Endothelial cell of umbilical vein (primary cell): ENCODE results near the gene KSR1. TPM values are rescaled to one million over a fixed set of nuclear protein-coding genes. Genes with fewer than 3 reads are reported as not detected.

Experiments used
- BruUV-seq: library from RNA; stranded (reverse); fragments of 400-500 nt; replicated peaks from 2 replicates; lab custom pipeline; 2021; lab: Mats Ljungman, UMichigan
- CTCF ChIA-PET: fragments of 300-600, 350-600 bp; sonication (Branson Sonifier 250); formaldehyde crosslinking; loops from one replicate; lab custom pipeline; 2021; ENCODE audit warnings: antibody characterized with exemption, inconsistent platforms; lab: Charles Lee
- POLR2A ChIA-PET: fragments of 300-600, 350-600 bp; sonication (Branson Sonifier 250); formaldehyde crosslinking; loops from one replicate; lab custom pipeline; 2021; ENCODE audit warnings: antibody characterized with exemption, inconsistent platforms; lab: Charles Lee
- DNase-seq: peaks from one replicate; pipeline ENCODE4 v3.0.0-alpha.2; 2011; ENCODE audit warnings: low read depth, low spot score
- FAIRE-seq: peaks from 2 replicates; lab custom pipeline; 2011; peaks lifted over from hg19 to GRCh38; lab: Jason Lieb, UNC
- H2AFZ ChIP-seq: 2 replicates; pipeline ENCODE4 v1.6.0; 2012; ENCODE audit warnings: low read depth, low read length, control low read depth, inconsistent platforms
- H3K27ac ChIP-seq: 2 replicates; pipeline ENCODE4 v1.5.1; 2011; ENCODE audit warnings: low read depth, mild to moderate bottlenecking, control low read depth, low read length, moderate library complexity; ENCODE audit not compliant: insufficient read depth
- H3K27me3 ChIP-seq, 2 experiments: 2 replicates each; pipeline versions ENCODE4 v1.6.0 to v1.6.1; 2011; ENCODE audit warnings: low read length in 2 of 2, mixed read lengths in 1 of 2; ENCODE audit not compliant: control insufficient read depth in 2 of 2, insufficient read depth in 2 of 2
- H3K36me3 ChIP-seq, 2 experiments: 2 replicates in 1 of 2; 3 replicates in 1 of 2; pipeline ENCODE4 v1.5.1; 2011; ENCODE audit warnings: low read length in 2 of 2, mild to moderate bottlenecking in 1 of 2, moderate library complexity in 1 of 2; ENCODE audit not compliant: control insufficient read depth in 2 of 2, insufficient read depth in 2 of 2; ENCODE audit errors: extremely low read depth in 1 of 2
- H3K4me1 ChIP-seq: 3 replicates; pipeline ENCODE4 v1.5.1; 2011; ENCODE audit warnings: mild to moderate bottlenecking, low read length; ENCODE audit not compliant: control insufficient read depth, insufficient read depth; ENCODE audit errors: extremely low read depth
- H3K4me2 ChIP-seq: 2 replicates; pipeline ENCODE4 v1.6.1; 2011; ENCODE audit warnings: low read length, control low read depth, mixed read lengths; ENCODE audit not compliant: insufficient read depth
- H3K4me3 ChIP-seq, 3 experiments: fragments of 200-600 bp in 1 of 3; sonication (generic), shearing (Covaris generic) in 1 of 3; replicated peaks in 1 of 3; 2 replicates each; pipeline ENCODE4 v1.5.1; 2011 to 2016; ENCODE audit warnings: control low read depth in 3 of 3, low read length in 3 of 3, mild to moderate bottlenecking in 2 of 3, inconsistent platforms in 1 of 3, low read depth in 1 of 3, moderate library complexity in 1 of 3; ENCODE audit not compliant: insufficient read depth in 1 of 3
- H3K79me2 ChIP-seq: 2 replicates; pipeline ENCODE4 v1.6.0; 2012; ENCODE audit warnings: low read length, inconsistent platforms; ENCODE audit not compliant: control insufficient read depth, insufficient read depth
- H3K9ac ChIP-seq: replicated peaks from 2 replicates; pipeline ENCODE3; 2011; ENCODE audit warnings: low read length, control low read depth; ENCODE audit not compliant: insufficient read depth; ENCODE audit errors: extremely low read depth
- H3K9me1 ChIP-seq: replicated peaks from 3 replicates; pipeline ENCODE4 v1.6.0; 2011; ENCODE audit warnings: mild to moderate bottlenecking, low read length; ENCODE audit not compliant: control insufficient read depth, insufficient read depth; ENCODE audit errors: extremely low read depth
- H3K9me3 ChIP-seq: replicated peaks from 2 replicates; pipeline ENCODE4 v1.5.1; 2012; ENCODE audit warnings: low read length, inconsistent platforms; ENCODE audit not compliant: control insufficient read depth, insufficient read depth
- H4K20me1 ChIP-seq: replicated peaks from 2 replicates; pipeline ENCODE3; 2011; ENCODE audit warnings: mild to moderate bottlenecking, low read length; ENCODE audit not compliant: control insufficient read depth, insufficient read depth; ENCODE audit errors: extremely low read depth
- CTCF ChIP-seq, 2 donors: IDR thresholded peaks; 1 replicate in 1 of 2; 2 replicates in 1 of 2; pipeline ENCODE4 v1.5.1; 2011; ENCODE audit warnings: low read length in 2 of 2, mild to moderate bottlenecking in 2 of 2, moderate library complexity in 2 of 2, control low read depth in 1 of 2, inconsistent platforms in 1 of 2, low read depth in 1 of 2; ENCODE audit not compliant: insufficient read depth in 1 of 2; ENCODE audit errors: extremely low read depth in 1 of 2
- EZH2 ChIP-seq: IDR thresholded peaks from 2 replicates; pipeline ENCODE4 v1.6.1; 2012; ENCODE audit warnings: borderline replicate concordance, low read depth, mild to moderate bottlenecking, moderate library complexity, low read length, inconsistent platforms; ENCODE audit not compliant: severe bottlenecking
- FOS ChIP-seq: IDR thresholded peaks from 2 replicates; pipeline ENCODE4 v1.6.1; 2011; ENCODE audit warnings: mild to moderate bottlenecking, low read length, moderate library complexity, borderline replicate concordance; ENCODE audit not compliant: insufficient read depth
- GATA2 ChIP-seq: IDR thresholded peaks from 2 replicates; pipeline ENCODE4 v1.7.0; 2011; ENCODE audit warnings: low read depth, mild to moderate bottlenecking, moderate library complexity, mixed read lengths, low read length; ENCODE audit not compliant: insufficient read length, insufficient read depth
- JUN ChIP-seq: IDR thresholded peaks from 2 replicates; pipeline ENCODE4 v1.6.1; 2011; ENCODE audit warnings: borderline replicate concordance, low read depth; ENCODE audit not compliant: insufficient read length, insufficient read depth
- MAX ChIP-seq: IDR thresholded peaks from 2 replicates; pipeline ENCODE4 v1.6.1; 2011; ENCODE audit not compliant: insufficient read depth, insufficient read length
- MYC ChIP-seq: IDR thresholded peaks from one replicate; pipeline ENCODE4 v1.6.1; 2011; ENCODE audit warnings: mild to moderate bottlenecking, low read depth, low read length
- POLR2A ChIP-seq: IDR thresholded peaks from 2 replicates; pipeline ENCODE4 v1.6.1; 2012; ENCODE audit warnings: low read depth, mild to moderate bottlenecking, control low read depth, low read length
- POLR2AphosphoS5 ChIP-seq: IDR thresholded peaks from 2 replicates; pipeline ENCODE4 v1.6.1; 2012; ENCODE audit warnings: low read depth, mild to moderate bottlenecking, control low read depth, low read length, moderate library complexity; ENCODE audit not compliant: insufficient read depth
- dilution Hi-C: fragments of 300-500 bp; cut with MboI; formaldehyde crosslinking; loops from one replicate; pipeline ENCODE4 v1.15.0; 2019; ENCODE audit warnings: low sequenced_read_pairs; ENCODE audit not compliant: extremely low pct_ligation_motif_present
- intact Hi-C: fragments of 100-400 bp; cut with micrococcal nuclease; formaldehyde crosslinking; loops from one replicate; pipeline ENCODE4 v1.10.0; 2022
- polyA plus RNA-seq, 4 experiments: library from polyadenylated mRNA; depleted of rRNA in 3 of 4; stranded (reverse) in 3 of 4; unstranded in 1 of 4; fragments of >200 nt; gene quantifications; 2 replicates each; pipeline versions ENCODE4 v1.2.1 to v1.2.3, GENCODE V29; 2011 to 2012; ENCODE audit warnings: missing spikeins in 1 of 4
- total RNA-seq: library from RNA; stranded (reverse); gene quantifications from 2 replicates; pipeline ENCODE4 v1.2.3, GENCODE V29; 2021

KSR1 gene
- total and polyA plus RNA-seq, 2 donors (not counting 3 experiments of a cell fraction or from before 2014, with no cell fraction given): 35.4 to 80.2 TPM

- H4K20me1 ChIP-seq: no peaks in the 10 kb centered on the region
- DNase-seq: peak; percentile 33
- H3K4me2 ChIP-seq: no peak overlapping the region
- peaks cover 27% of the 10 kb centered on the region for H3K4me1 ChIP-seq
- no peak overlapping the region for H2AFZ ChIP-seq
- POLR2A ChIA-PET: no interaction called here
- H3K9me1 ChIP-seq: no peaks in the 10 kb centered on the region
- no peaks in the 10 kb centered on the region for H3K27me3 ChIP-seq
- H3K27ac ChIP-seq: no peak overlapping the region
- CTCF ChIA-PET: interaction anchor here (1.0 to 1.5 kb wide), 2 partner anchors 30 kb away, joined by 4 to 5 read pairs; no protein-coding TSS in a partner anchor
- peaks cover 67% of the 10 kb centered on the region for H3K79me2 ChIP-seq
- H3K36me3 ChIP-seq: peaks cover 0 to 1% of the 10 kb centered on the region in 2 experiments
- TF ChIP-seq GATA2 (no peak), CTCF (IDR thresholded peaks at IDR 0.05; ENCODE audit: extremely low read depth in 1 of 2, insufficient read depth in 1 of 2, low read depth in 1 of 2, low read length in 2 of 2) (peak; percentile 52 to 76), POLR2AphosphoS5 (peak; percentile 17), POLR2A (no peak), JUN (no peak), MYC (no peak), MAX (no peak), FOS (no peak), EZH2 (no peak)
- H3K9ac ChIP-seq: no peak overlapping the region
- no peak overlapping the region for H3K4me3 ChIP-seq
- FAIRE-seq: no peak
- dilution Hi-C loops (loop anchor here (25.0 kb wide), 1 partner anchor 132 kb away; no protein-coding TSS in a partner anchor), intact Hi-C loops (no loop called here)
- no TSS peak for BruUV-seq
- no peaks in the 10 kb centered on the region for H3K9me3 ChIP-seq
Observed at GRCh38 chr17:27569257-27569722, 113.0 kb downstream of the KSR1 start.
